B cell (primary cell): ENCODE data around the gene KAZN. TPM values are rescaled to one million over a fixed set of nuclear protein-coding genes. Genes with fewer than 3 reads are reported as not detected.

ENCODE experiments used
- ATAC-seq: fragments of 200-7000 bp; cut with Tn5 transposase; one replicate; pipeline ENCODE4 v1.10.0; 2021; ENCODE audit warnings: low read depth, mild to moderate bottlenecking, moderate number of reproducible peaks, moderate library complexity
- CTCF ChIA-PET: fragments of 350-600 bp; sonication (Branson Sonifier 250); formaldehyde crosslinking; loops from one replicate; lab custom pipeline; 2021; ENCODE audit warnings: antibody characterized with exemption, inconsistent platforms; lab: Charles Lee
- POLR2A ChIA-PET: fragments of 350-600 bp; sonication (Branson Sonifier 250); formaldehyde crosslinking; loops from one replicate; lab custom pipeline; 2021; ENCODE audit warnings: antibody characterized with exemption; lab: Charles Lee
- DNase-seq: peaks from one replicate; pipeline ENCODE4 v3.0.0; 2013
- H2AFZ ChIP-seq: 2 replicates; pipeline ENCODE4 v1.6.1; 2012; ENCODE audit warnings: mild to moderate bottlenecking, low read depth, low read length; ENCODE audit not compliant: insufficient read depth, poor library complexity, severe bottlenecking
- H3K27ac ChIP-seq, 2 donors: 1 replicate in 1 of 2; 2 replicates in 1 of 2; pipeline ENCODE4 v1.5.1; 2012 to 2013; ENCODE audit warnings: low read length in 2 of 2, mild to moderate bottlenecking in 2 of 2, moderate library complexity in 1 of 2
- H3K27me3 ChIP-seq, 4 experiments: fragments of 200-600 bp in 1 of 4; sonication (generic) in 1 of 4; replicated peaks in 1 of 4; 1 replicate in 2 of 4; 2 replicates in 2 of 4; pipeline versions ENCODE4 v1.6.1 to v1.7.0; 2013 to 2016; ENCODE audit warnings: low read length in 3 of 4, mild to moderate bottlenecking in 2 of 4, mixed read lengths in 1 of 4, moderate library complexity in 1 of 4; ENCODE audit not compliant: insufficient read depth in 4 of 4, control insufficient read depth in 3 of 4; ENCODE audit errors: control extremely low read depth in 1 of 4
- H3K36me3 ChIP-seq, 2 experiments: replicated peaks in 1 of 2; 1 replicate in 1 of 2; 2 replicates in 1 of 2; pipeline versions ENCODE4 v1.6.1 to v1.7.1; 2013; ENCODE audit warnings: low read length in 1 of 2; ENCODE audit not compliant: insufficient read depth in 2 of 2, control insufficient read depth in 1 of 2; ENCODE audit errors: control extremely low read depth in 1 of 2, extremely low read depth in 1 of 2
- H3K4me1 ChIP-seq, 2 donors: fragments of 200-600 bp in 1 of 2; sonication (generic) in 1 of 2; 1 replicate in 1 of 2; 2 replicates in 1 of 2; pipeline versions ENCODE4 v1.5.1 to v1.6.1; 2013 to 2017; ENCODE audit warnings: low read length in 2 of 2; ENCODE audit not compliant: control insufficient read depth in 2 of 2, insufficient read depth in 2 of 2
- H3K4me2 ChIP-seq: replicated peaks from 2 replicates; pipeline ENCODE3; 2012; ENCODE audit warnings: mild to moderate bottlenecking, low read depth, low read length; ENCODE audit not compliant: poor library complexity, severe bottlenecking
- H3K4me3 ChIP-seq, 5 experiments: fragments of 200-600 bp in 1 of 5; sonication (generic) in 1 of 5; 1 replicate in 3 of 5; 2 replicates in 2 of 5; pipeline versions ENCODE4 v1.5.1 to v1.7.0; 2011 to 2016; ENCODE audit warnings: low read length in 4 of 5, mild to moderate bottlenecking in 4 of 5, low read depth in 2 of 5, control low read depth in 1 of 5, moderate library complexity in 1 of 5; ENCODE audit not compliant: insufficient read depth in 1 of 5; ENCODE audit errors: control extremely low read depth in 1 of 5, extremely low read depth in 1 of 5
- H3K79me2 ChIP-seq: fragments of 200-600 bp; sonication (generic); one replicate; pipeline ENCODE4 v1.6.0; 2016; ENCODE audit warnings: low read length; ENCODE audit not compliant: control insufficient read depth, insufficient read depth
- H3K9ac ChIP-seq: fragments of 200-600 bp; sonication (generic); 2 replicates; pipeline ENCODE4 v1.6.1; 2017; ENCODE audit warnings: mild to moderate bottlenecking, low read length, moderate library complexity
- H3K9me3 ChIP-seq, 3 donors: one replicate each; pipeline versions ENCODE4 v1.6.1 to v1.7.1; 2013; ENCODE audit warnings: low read length in 2 of 3; ENCODE audit not compliant: control insufficient read depth in 2 of 3, insufficient read depth in 1 of 3; ENCODE audit errors: control extremely low read depth in 1 of 3
- H4K20me1 ChIP-seq: 2 replicates; pipeline ENCODE4 v1.6.0; 2012; ENCODE audit warnings: mild to moderate bottlenecking, low read length; ENCODE audit not compliant: insufficient read depth, control insufficient read depth, poor library complexity, severe bottlenecking
- H3K27ac Mint-ChIP-seq: one replicate; pipeline ENCODE4 v1.8.0; 2021; ENCODE audit warnings: mixed read lengths
- H3K27me3 Mint-ChIP-seq: one replicate; pipeline ENCODE4 v1.8.0; 2021; ENCODE audit warnings: mixed read lengths
- H3K4me1 Mint-ChIP-seq: one replicate; pipeline ENCODE4 v1.8.0; 2021; ENCODE audit warnings: mixed read lengths
- H3K4me3 Mint-ChIP-seq: one replicate; pipeline ENCODE4 v1.8.0; 2021; ENCODE audit warnings: mixed read lengths
- H3K9me3 Mint-ChIP-seq: one replicate; pipeline ENCODE4 v1.8.0; 2022; ENCODE audit warnings: mixed read lengths; ENCODE audit not compliant: insufficient read depth
- CTCF ChIP-seq: fragments of 200-600 bp; IDR thresholded peaks from one replicate; pipeline ENCODE4 v1.8.0; 2022; ENCODE audit warnings: antibody characterized with exemption, mild to moderate bottlenecking
- EZH2 ChIP-seq: IDR thresholded peaks from 2 replicates; pipeline ENCODE4 v1.6.1; 2012; ENCODE audit warnings: borderline replicate concordance, low read depth, mild to moderate bottlenecking, moderate library complexity, low read length; ENCODE audit not compliant: insufficient read depth, poor library complexity, severe bottlenecking
- WGBS: methylation state at CpG from one replicate; pipeline ENCODE4 v1.1.5; 2013; ENCODE audit warnings: missing lambda C conversion rate; ENCODE audit not compliant: insufficient coverage; 5-methylcytosine and 5-hydroxymethylcytosine counted together
- intact Hi-C: fragments of 100-400 bp; cut with micrococcal nuclease; formaldehyde crosslinking; loops from one replicate; pipeline ENCODE4 v1.10.0; 2022
- polyA plus RNA-seq: library from polyadenylated mRNA; depleted of rRNA; stranded (reverse); fragments of >200 nt; gene quantifications from 2 replicates; pipeline ENCODE4 v1.2.3, GENCODE V29; 2012
- total RNA-seq, 2 donors: library from RNA; stranded (reverse); fragments of 120-200 nt in 1 of 2; gene quantifications; 1 replicate in 1 of 2; 2 replicates in 1 of 2; pipeline versions ENCODE4 v1.2.3 to v1.2.4, GENCODE V29; 2013 to 2022

KAZN gene
- total and polyA plus RNA-seq, 2 donors (not counting 1 experiment from before 2014, with no cell fraction given) = 0.13 to 0.39 TPM

- Mint-ChIP-seq H3K27ac (no peak overlapping the region), H3K27me3 (peaks cover 21% of the 10 kb centered on the region), H3K4me3 (no peak overlapping the region), H3K4me1 (no peaks in the 10 kb centered on the region), H3K9me3 (no peaks in the 10 kb centered on the region)
- Histone ChIP-seq H3K79me2 (no peaks in the 10 kb centered on the region), H3K4me2 (no peak overlapping the region), H3K27me3 (peaks cover 0 to 2% (median 0%) of the 10 kb centered on the region in 4 experiments), H3K36me3 (no peaks in the 10 kb centered on the region), H2AFZ (no peak overlapping the region), H3K27ac (no peak overlapping the region), H4K20me1 (no peaks in the 10 kb centered on the region), H3K9me3 (peaks cover 0 to 6% (median 0%) of the 10 kb centered on the region in 3 donors), H3K4me3 (no peak overlapping the region), H3K9ac (no peak overlapping the region), H3K4me1 (peaks cover 0 to 8% of the 10 kb centered on the region in 2 donors)
- ATAC-seq (no peak), DNase-seq (no peak)
- TF ChIP-seq CTCF (no peak), EZH2 (no peak)
- intact Hi-C loops = no loop called here
- ChIA-PET POLR2A (no interaction called here), CTCF (interaction anchor here (1.1 kb wide), 1 partner anchor 57 kb away, joined by 3 read pairs; no protein-coding TSS in a partner anchor)
- 71% methylated on average over 16 of the region's 21 CpGs for WGBS
Observed at GRCh38 chr1:14733048-14733778, 134.7 kb downstream of the KAZN start.

GRCh38 chr1:14733779-14734140, 135.3 kb downstream of the KAZN start:
- Mint-ChIP-seq H3K27me3 (peaks cover 25% of the 10 kb centered on the region), H3K4me1 (no peaks in the 10 kb centered on the region), H3K9me3 (no peaks in the 10 kb centered on the region), H3K27ac (no peak overlapping the region), H3K4me3 (no peak overlapping the region)
- TF ChIP-seq EZH2 (no peak), CTCF (no peak)
- Histone ChIP-seq H3K79me2 (no peaks in the 10 kb centered on the region), H3K9ac (no peak overlapping the region), H3K4me2 (no peak overlapping the region), H3K27ac (no peak overlapping the region), H3K9me3 (peaks cover 0 to 6% (median 0%) of the 10 kb centered on the region in 3 donors), H2AFZ (no peak overlapping the region), H4K20me1 (no peaks in the 10 kb centered on the region), H3K4me3 (no peak overlapping the region), H3K36me3 (no peaks in the 10 kb centered on the region), H3K4me1 (peaks cover 0 to 8% of the 10 kb centered on the region in 2 donors), H3K27me3 (peaks cover 0 to 4% (median 2%) of the 10 kb centered on the region in 4 experiments)
- CTCF ChIA-PET = no interaction called here
- intact Hi-C loops = no loop called here
- no peak for DNase-seq
- 88% methylated on average over 9 of the region's 10 CpGs for WGBS
- ATAC-seq = no peak
- POLR2A ChIA-PET = no interaction called here
